K562 (cell line): ENCODE data around the gene UNC45A. TPM values are rescaled to one million over a fixed set of nuclear protein-coding genes. Genes with fewer than 3 reads are reported as not detected.

Source experiments
- BHLHE40 ChIP-seq: IDR thresholded peaks from 2 replicates; pipeline ENCODE4 v1.6.1; 2011; ENCODE audit warnings: low read length, improper control_type of control experiment
- BRD4 ChIP-seq: fragments of 200-600 bp; sonication (generic); IDR thresholded peaks from 2 replicates; pipeline ENCODE4 v1.6.1; 2017; ENCODE audit warnings: inconsistent platforms
- CHD2 ChIP-seq: IDR thresholded peaks from 2 replicates; pipeline ENCODE4 v1.6.1; 2011; ENCODE audit warnings: low read depth, low read length
- GATAD2B ChIP-seq: fragments of 450-650 bp; IDR thresholded peaks from 2 replicates; pipeline ENCODE4 v1.6.1; 2017; ENCODE audit warnings: mild to moderate bottlenecking, borderline replicate concordance
- MCM3 ChIP-seq: fragments of 450-650 bp; IDR thresholded peaks from 2 replicates; pipeline ENCODE4 v1.6.1; 2016
- RAD21 ChIP-seq, 2 experiments: fragments of 250-450 bp in 1 of 2; fragments of 450-650 bp in 1 of 2; sonication (Bioruptor Pico) in 1 of 2; formaldehyde crosslinking in 1 of 2; IDR thresholded peaks in 1 of 2; conservative IDR thresholded peaks in 1 of 2; 2 replicates each; pipeline versions ENCODE4 v1.4.0 to v1.8.0; 2020 to 2022; ENCODE audit warnings: mild to moderate bottlenecking in 2 of 2, moderate library complexity in 1 of 2
- RAD51 ChIP-seq: fragments of 450-650 bp; IDR thresholded peaks from 2 replicates; pipeline ENCODE4 v1.7.1; 2016; ENCODE audit warnings: low read depth, mild to moderate bottlenecking, borderline replicate concordance
- SMAD4 ChIP-seq: fragments of 250-450 bp; sonication (Bioruptor Pico); conservative IDR thresholded peaks from 2 replicates; pipeline ENCODE4 v1.8.0; 2021; ENCODE audit warnings: inconsistent platforms, mild to moderate bottlenecking, moderate library complexity
- SP2 ChIP-seq: IDR thresholded peaks from 2 replicates; pipeline ENCODE4 v1.6.1; 2011; ENCODE audit warnings: mild to moderate bottlenecking, low read depth, low read length, moderate library complexity; ENCODE audit not compliant: poor library complexity, severe bottlenecking; ENCODE audit errors: extremely low read depth
- YBX1 ChIP-seq: fragments of 450-650 bp; IDR thresholded peaks from 2 replicates; pipeline ENCODE4 v1.7.1; 2016; ENCODE audit warnings: mild to moderate bottlenecking
- ZNF23 ChIP-seq: fragments of 250-450 bp; sonication (Bioruptor Pico); IDR thresholded peaks from 2 replicates; pipeline ENCODE4 v1.4.0; 2020; ENCODE audit warnings: mild to moderate bottlenecking
- ZNF76 ChIP-seq: fragments of 250-450 bp; sonication (Bioruptor Pico); IDR thresholded peaks from 2 replicates; pipeline ENCODE4 v1.4.0; 2020; ENCODE audit warnings: mild to moderate bottlenecking, moderate library complexity, borderline replicate concordance
- polyA plus RNA-seq, 8 experiments: library from polyadenylated mRNA; depleted of rRNA in 4 of 8; stranded (reverse) in 5 of 8; unstranded in 3 of 8; fragments of >200 nt; fragmentation: Nextera tagmentation in 2 of 8; fragmentation: Illumina TruSeq in 1 of 8; extraction: Ambion mirVana in 2 of 8; extraction: Trizol in 1 of 8; gene quantifications; 2 replicates each; pipeline versions ENCODE4 v1.2.1 to v1.2.3, GENCODE V29; 2011 to 2014; ENCODE audit warnings: inconsistent platforms in 1 of 8, missing spikeins in 1 of 8
- total RNA-seq, 7 experiments: library from RNA; depleted of rRNA in 6 of 7; stranded (reverse); fragments of >200 nt in 6 of 7; fragmentation: Illumina TruSeq in 2 of 7; extraction: Trizol in 2 of 7; gene quantifications; 2 replicates each; pipeline versions ENCODE4 v1.2.1 to v1.2.3, GENCODE V29; 2011 to 2021; ENCODE audit warnings: low replicate concordance in 1 of 7
- TF ChIP-seq, protein P1 (sequence below): IDR thresholded peaks from 2 replicates; pipeline ENCODE4 v1.6.1; 2014; ENCODE audit warnings: antibody characterized with exemption
- TF ChIP-seq, protein P2 (sequence below): fragments of 450-650 bp; IDR thresholded peaks from 2 replicates; pipeline ENCODE4 v1.6.1; 2016; ENCODE audit warnings: low read depth
- TF ChIP-seq, protein P3 (sequence below): fragments of 250-450 bp; sonication (Bioruptor Pico); IDR thresholded peaks from 2 replicates; pipeline ENCODE4 v1.8.0; 2021; ENCODE audit warnings: mild to moderate bottlenecking, moderate library complexity

The UNC45A gene
- total and polyA plus RNA-seq, 9 of the 15 experiments (the other 6 are each of a cell fraction or from before 2014, with no cell fraction given): 22.4 to 79.3 (median 43.7) TPM

DNA sequence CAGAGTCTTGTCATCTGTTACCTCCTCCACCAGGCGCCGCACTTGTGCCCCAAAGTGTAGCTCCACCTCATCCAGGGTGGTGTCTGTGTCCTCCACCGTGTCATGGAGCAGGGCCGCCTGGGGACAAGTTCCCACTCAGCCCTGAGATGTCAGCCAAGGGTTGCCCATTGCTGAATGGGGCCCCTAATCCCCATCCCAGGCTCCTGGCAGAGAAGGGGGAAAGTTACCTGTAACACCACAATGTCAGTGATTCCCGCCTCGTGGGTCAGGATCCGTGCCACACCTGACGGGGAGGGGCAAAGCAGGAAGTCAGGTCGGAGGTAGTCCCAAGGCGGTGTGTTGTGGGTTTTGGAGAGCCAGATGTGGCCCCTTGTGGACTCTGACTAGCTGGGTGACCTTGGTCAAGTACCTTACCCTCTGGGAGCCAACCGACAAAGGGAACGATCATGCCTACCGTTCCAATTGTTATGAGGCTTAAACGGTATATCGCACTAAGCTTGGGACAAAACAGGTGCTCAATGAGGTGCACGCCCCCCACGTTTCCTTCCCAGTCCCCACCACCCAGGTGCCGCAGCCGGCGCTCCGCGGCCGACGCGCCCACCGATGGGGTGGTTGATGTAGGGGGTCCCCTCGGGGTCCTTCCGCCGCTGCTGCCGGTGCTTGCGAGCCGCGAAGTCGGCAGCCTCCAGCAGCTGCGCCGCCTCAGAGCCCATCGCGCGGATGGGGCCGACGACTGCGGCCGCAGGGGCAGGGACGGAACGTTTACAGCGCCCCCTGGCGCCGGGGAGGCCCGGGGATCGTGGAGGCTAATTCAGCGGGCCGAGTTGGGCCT is 3.0 kb upstream of the UNC45A start, which contains the start of gene HDDC3 (continued):
- TF ChIP-seq ZNF76 (CRISPR knock-in tag) (no peak), RAD21 (CRISPR knock-in tag; conservative IDR thresholded peaks at IDR 0.05 in 1 of 2, IDR thresholded peaks at IDR 0.05 in 1 of 2) (peak; percentile 49 to 74), SP2 (peak; percentile 81), BRD4 (no peak), YBX1 (no peak), SMAD4 (peak; percentile 49), ZNF23 (0 out of 2 replicates have a peak, but pooled peaks have one; percentile 26), MCM3 (no peak), RAD51 (peak; percentile 8; the same call in 1 of the 2 replicates), CHD2 (no peak; the same call in 1 of the 2 replicates), BHLHE40 (peak; percentile 42), GATAD2B (no peak; the same call in 1 of the 2 replicates)
- TF ChIP-seq, protein P1, sequence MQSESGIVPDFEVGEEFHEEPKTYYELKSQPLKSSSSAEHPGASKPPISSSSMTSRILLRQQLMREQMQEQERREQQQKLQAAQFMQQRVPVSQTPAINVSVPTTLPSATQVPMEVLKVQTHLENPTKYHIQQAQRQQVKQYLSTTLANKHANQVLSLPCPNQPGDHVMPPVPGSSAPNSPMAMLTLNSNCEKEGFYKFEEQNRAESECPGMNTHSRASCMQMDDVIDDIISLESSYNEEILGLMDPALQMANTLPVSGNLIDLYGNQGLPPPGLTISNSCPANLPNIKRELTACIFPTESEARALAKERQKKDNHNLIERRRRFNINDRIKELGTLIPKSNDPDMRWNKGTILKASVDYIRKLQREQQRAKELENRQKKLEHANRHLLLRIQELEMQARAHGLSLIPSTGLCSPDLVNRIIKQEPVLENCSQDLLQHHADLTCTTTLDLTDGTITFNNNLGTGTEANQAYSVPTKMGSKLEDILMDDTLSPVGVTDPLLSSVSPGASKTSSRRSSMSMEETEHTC: no peak
- TF ChIP-seq, protein P2, sequence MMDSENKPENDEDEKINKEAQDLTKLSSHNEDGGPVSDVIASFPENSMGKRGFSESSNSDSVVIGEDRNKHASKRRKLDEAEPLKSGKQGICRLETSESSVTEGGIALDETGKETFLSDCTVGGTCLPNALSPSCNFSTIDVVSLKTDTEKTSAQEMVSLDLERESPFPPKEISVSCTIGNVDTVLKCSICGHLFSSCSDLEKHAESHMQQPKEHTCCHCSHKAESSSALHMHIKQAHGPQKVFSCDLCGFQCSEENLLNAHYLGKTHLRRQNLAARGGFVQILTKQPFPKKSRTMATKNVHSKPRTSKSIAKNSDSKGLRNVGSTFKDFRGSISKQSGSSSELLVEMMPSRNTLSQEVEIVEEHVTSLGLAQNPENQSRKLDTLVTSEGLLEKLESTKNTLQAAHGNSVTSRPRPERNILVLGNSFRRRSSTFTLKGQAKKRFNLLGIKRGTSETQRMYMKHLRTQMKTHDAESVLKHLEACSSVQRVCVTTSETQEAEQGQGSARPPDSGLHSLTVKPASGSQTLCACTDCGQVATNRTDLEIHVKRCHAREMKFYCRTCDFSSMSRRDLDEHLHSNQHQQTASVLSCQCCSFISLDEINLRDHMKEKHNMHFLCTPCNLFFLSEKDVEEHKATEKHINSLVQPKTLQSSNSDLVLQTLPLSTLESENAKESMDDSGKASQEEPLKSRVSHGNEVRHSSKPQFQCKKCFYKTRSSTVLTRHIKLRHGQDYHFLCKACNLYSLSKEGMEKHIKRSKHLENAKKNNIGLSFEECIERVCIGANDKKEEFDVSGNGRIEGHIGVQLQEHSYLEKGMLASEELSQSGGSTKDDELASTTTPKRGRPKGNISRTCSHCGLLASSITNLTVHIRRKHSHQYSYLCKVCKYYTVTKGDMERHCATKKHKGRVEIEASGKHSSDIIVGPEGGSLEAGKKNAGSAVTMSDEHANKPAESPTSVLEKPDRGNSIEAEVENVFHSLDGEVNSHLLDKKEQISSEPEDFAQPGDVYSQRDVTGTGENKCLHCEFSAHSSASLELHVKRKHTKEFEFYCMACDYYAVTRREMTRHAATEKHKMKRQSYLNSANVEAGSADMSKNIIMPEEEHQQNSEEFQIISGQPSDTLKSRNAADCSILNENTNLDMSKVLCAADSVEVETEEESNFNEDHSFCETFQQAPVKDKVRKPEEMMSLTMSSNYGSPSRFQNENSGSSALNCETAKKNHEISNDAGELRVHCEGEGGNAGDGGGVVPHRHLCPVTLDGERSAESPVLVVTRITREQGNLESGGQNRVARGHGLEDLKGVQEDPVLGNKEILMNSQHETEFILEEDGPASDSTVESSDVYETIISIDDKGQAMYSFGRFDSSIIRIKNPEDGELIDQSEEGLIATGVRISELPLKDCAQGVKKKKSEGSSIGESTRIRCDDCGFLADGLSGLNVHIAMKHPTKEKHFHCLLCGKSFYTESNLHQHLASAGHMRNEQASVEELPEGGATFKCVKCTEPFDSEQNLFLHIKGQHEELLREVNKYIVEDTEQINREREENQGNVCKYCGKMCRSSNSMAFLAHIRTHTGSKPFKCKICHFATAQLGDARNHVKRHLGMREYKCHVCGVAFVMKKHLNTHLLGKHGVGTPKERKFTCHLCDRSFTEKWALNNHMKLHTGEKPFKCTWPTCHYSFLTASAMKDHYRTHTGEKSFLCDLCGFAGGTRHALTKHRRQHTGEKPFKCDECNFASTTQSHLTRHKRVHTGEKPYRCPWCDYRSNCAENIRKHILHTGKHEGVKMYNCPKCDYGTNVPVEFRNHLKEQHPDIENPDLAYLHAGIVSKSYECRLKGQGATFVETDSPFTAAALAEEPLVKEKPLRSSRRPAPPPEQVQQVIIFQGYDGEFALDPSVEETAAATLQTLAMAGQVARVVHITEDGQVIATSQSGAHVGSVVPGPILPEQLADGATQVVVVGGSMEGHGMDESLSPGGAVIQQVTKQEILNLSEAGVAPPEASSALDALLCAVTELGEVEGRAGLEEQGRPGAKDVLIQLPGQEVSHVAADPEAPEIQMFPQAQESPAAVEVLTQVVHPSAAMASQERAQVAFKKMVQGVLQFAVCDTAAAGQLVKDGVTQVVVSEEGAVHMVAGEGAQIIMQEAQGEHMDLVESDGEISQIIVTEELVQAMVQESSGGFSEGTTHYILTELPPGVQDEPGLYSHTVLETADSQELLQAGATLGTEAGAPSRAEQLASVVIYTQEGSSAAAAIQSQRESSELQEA: no peak
- TF ChIP-seq, protein P3, sequence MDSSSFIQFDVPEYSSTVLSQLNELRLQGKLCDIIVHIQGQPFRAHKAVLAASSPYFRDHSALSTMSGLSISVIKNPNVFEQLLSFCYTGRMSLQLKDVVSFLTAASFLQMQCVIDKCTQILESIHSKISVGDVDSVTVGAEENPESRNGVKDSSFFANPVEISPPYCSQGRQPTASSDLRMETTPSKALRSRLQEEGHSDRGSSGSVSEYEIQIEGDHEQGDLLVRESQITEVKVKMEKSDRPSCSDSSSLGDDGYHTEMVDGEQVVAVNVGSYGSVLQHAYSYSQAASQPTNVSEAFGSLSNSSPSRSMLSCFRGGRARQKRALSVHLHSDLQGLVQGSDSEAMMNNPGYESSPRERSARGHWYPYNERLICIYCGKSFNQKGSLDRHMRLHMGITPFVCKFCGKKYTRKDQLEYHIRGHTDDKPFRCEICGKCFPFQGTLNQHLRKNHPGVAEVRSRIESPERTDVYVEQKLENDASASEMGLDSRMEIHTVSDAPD (CRISPR knock-in tag): no peak
